ENCODE data around the gene TRPM8. TPM values are rescaled to one million over a fixed set of nuclear protein-coding genes. Genes with fewer than 3 reads are reported as not detected.

TRPM8 gene
- total RNA-seq, 1 experiment from 2014 or later, result 0.37 TPM

- no peak for DNase-seq (ENCODE audit: low read depth)
- in situ Hi-C loops (cut with HindIII; ENCODE audit: low pct_unique_long_range_greater_than_20kb, low sequenced_read_pairs), result no loop called here
Measured at GRCh38 chr2:233990261-233990798, 73.2 kb downstream of the TRPM8 start.

GRCh38 chr2:233991196-233991595, 74.0 kb downstream of the TRPM8 start:
- DNase-seq (ENCODE audit: low read depth), result no peak
- in situ Hi-C loops (cut with HindIII; ENCODE audit: low pct_unique_long_range_greater_than_20kb, low sequenced_read_pairs), result no loop called here

GRCh38 chr2:233992513-233993217, 75.5 kb downstream of the TRPM8 start:
- in situ Hi-C loops (cut with HindIII; ENCODE audit: low pct_unique_long_range_greater_than_20kb, low sequenced_read_pairs), result no loop called here
- DNase-seq (ENCODE audit: low read depth), result no peak

GRCh38 chr2:233993461-233993860, 76.3 kb downstream of the TRPM8 start:
- in situ Hi-C loops (cut with HindIII; ENCODE audit: low pct_unique_long_range_greater_than_20kb, low sequenced_read_pairs), result no loop called here
- no peak for DNase-seq (ENCODE audit: low read depth)

- in situ Hi-C loops (cut with HindIII; ENCODE audit: low pct_unique_long_range_greater_than_20kb, low sequenced_read_pairs), result no loop called here
- DNase-seq (ENCODE audit: low read depth), result no peak
Measured at GRCh38 chr2:233994151-233994550, 77.0 kb downstream of the TRPM8 start.

GRCh38 chr2:233996000-233996399, 78.8 kb downstream of the TRPM8 start:
- no peak for DNase-seq (ENCODE audit: low read depth)
- in situ Hi-C loops (cut with HindIII; ENCODE audit: low pct_unique_long_range_greater_than_20kb, low sequenced_read_pairs), result no loop called here

- in situ Hi-C loops (cut with HindIII; ENCODE audit: low pct_unique_long_range_greater_than_20kb, low sequenced_read_pairs), result no loop called here
- no peak for DNase-seq (ENCODE audit: low read depth)
Measured at GRCh38 chr2:233996461-233996860, 79.3 kb downstream of the TRPM8 start.

GRCh38 chr2:233997707-233998106, 80.5 kb downstream of the TRPM8 start:
- in situ Hi-C loops (cut with HindIII; ENCODE audit: low pct_unique_long_range_greater_than_20kb, low sequenced_read_pairs), result no loop called here
- DNase-seq (ENCODE audit: low read depth), result no peak

GRCh38 chr2:233999182-233999581, 82.0 kb downstream of the TRPM8 start:
- in situ Hi-C loops (cut with HindIII; ENCODE audit: low pct_unique_long_range_greater_than_20kb, low sequenced_read_pairs), result no loop called here
- DNase-seq (ENCODE audit: low read depth), result no peak

- in situ Hi-C loops (cut with HindIII; ENCODE audit: low pct_unique_long_range_greater_than_20kb, low sequenced_read_pairs), result no loop called here
Measured at GRCh38 chr2:234001380-234002160, 84.4 kb downstream of the TRPM8 start.

GRCh38 chr2:234002281-234002680, 85.1 kb downstream of the TRPM8 start:
- DNase-seq (ENCODE audit: low read depth), result no peak
- in situ Hi-C loops (cut with HindIII; ENCODE audit: low pct_unique_long_range_greater_than_20kb, low sequenced_read_pairs), result no loop called here

More at GRCh38 chr2:234001380-234002160, 84.4 kb downstream of the TRPM8 start:
- DNase-seq (ENCODE audit: low read depth), result no peak

GRCh38 chr2:234003972-234004617, 86.9 kb downstream of the TRPM8 start:
- in situ Hi-C loops (cut with HindIII; ENCODE audit: low pct_unique_long_range_greater_than_20kb, low sequenced_read_pairs), result no loop called here
- DNase-seq (ENCODE audit: low read depth), result peak; percentile 67

- in situ Hi-C loops (cut with HindIII; ENCODE audit: low pct_unique_long_range_greater_than_20kb, low sequenced_read_pairs), result no loop called here
- no peak for DNase-seq (ENCODE audit: low read depth)
Measured at GRCh38 chr2:234005126-234005525, 88.0 kb downstream of the TRPM8 start.

- DNase-seq (ENCODE audit: low read depth), result no peak
- in situ Hi-C loops (cut with HindIII; ENCODE audit: low pct_unique_long_range_greater_than_20kb, low sequenced_read_pairs), result no loop called here
Measured at GRCh38 chr2:234006501-234006900, 89.3 kb downstream of the TRPM8 start.

GRCh38 chr2:234014427-234014826, 97.3 kb downstream of the TRPM8 start:
- DNase-seq (ENCODE audit: low read depth), result no peak
- in situ Hi-C loops (cut with HindIII; ENCODE audit: low pct_unique_long_range_greater_than_20kb, low sequenced_read_pairs), result no loop called here

GRCh38 chr2:234015861-234016260, 98.7 kb downstream of the TRPM8 start:
- in situ Hi-C loops (cut with HindIII; ENCODE audit: low pct_unique_long_range_greater_than_20kb, low sequenced_read_pairs), result no loop called here
- DNase-seq (ENCODE audit: low read depth), result no peak

- no peak for DNase-seq (ENCODE audit: low read depth)
- in situ Hi-C loops (cut with HindIII; ENCODE audit: low pct_unique_long_range_greater_than_20kb, low sequenced_read_pairs), result no loop called here
Measured at GRCh38 chr2:234019896-234020295, 102.7 kb downstream of the TRPM8 start.

- in situ Hi-C loops (cut with HindIII; ENCODE audit: low pct_unique_long_range_greater_than_20kb, low sequenced_read_pairs), result no loop called here
- no peak for DNase-seq (ENCODE audit: low read depth)
Measured at GRCh38 chr2:234020332-234020731, 103.2 kb downstream of the TRPM8 start.

- in situ Hi-C loops (cut with HindIII; ENCODE audit: low pct_unique_long_range_greater_than_20kb, low sequenced_read_pairs), result no loop called here
- DNase-seq (ENCODE audit: low read depth), result no peak
Measured at GRCh38 chr2:234022424-234022823, 105.3 kb downstream of the TRPM8 start.

Measured in Caki2 (cell line).